Muscle of arm (tissue), 12 donors: ENCODE measurements around the gene KCNMA1. TPM values are rescaled to one million over a fixed set of nuclear protein-coding genes. Genes with fewer than 3 reads are reported as not detected.
"Not testable (repeated sequence)": the region's sequence is repeated elsewhere in the genome, so short reads cannot be mapped to it uniquely, and the experiment has no call there.

ENCODE experiments used
- DNase-seq: peaks from one replicate; pipeline ENCODE4 v3.0.0-alpha.2; 2013
- polyA plus RNA-seq, 12 donors: library from polyadenylated mRNA; unstranded; fragments of 120-200 nt; gene quantifications; one replicate each; pipeline ENCODE4 v1.2.1, GENCODE V29; 2013; ENCODE audit not compliant: insufficient read length in 12 of 12

Gene KCNMA1
- polyA plus RNA-seq, 12 donors = 12.3 to 20.1 (median 16.4) TPM; not detected in 1

DNA sequence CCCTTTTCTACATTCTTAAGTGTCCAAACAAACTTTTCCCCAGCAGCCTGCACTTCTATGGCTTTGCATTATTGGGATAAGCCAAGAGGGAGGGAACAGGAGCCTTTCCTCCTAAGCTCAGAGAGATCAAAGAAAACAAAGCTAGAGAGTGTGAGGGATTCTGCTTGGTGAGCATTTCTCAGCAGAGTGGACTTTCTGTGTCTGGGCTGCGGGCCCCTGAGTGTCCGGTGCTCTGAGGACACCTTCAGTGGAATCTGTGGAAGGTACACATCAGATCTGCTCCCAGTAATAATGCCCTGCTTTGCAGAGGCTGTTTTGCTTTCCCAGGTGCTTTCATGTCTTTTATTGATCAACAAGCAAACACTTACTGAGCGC, 50.2 kb downstream of the KCNMA1 start:
- no peak for DNase-seq

GRCh38 chr10:77586719-77587415, 50.7 kb downstream of the KCNMA1 start:
- no peak for DNase-seq

- no peak for DNase-seq
These were observed 52.7 kb downstream of the KCNMA1 start for GRCh38 chr10:77584938-77585337.

DNA sequence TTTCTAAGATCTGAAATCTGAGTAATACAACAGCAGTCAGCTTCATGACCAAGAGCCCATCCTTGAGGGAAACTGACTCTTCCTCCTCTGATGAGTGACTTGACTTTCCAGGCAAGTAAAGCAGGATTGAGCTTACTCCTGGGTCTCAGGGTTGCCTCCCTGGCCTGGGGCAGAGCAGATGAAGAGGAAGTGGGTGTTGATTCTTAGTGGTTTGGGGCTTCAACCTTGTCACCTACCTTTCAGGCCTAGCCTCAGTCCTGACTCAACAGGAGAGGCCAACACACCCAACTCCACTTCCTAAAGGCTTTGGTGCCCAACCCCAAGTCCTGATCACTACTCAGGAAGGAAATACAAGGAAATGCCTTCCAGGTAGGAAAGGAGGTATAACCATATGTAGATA, 54.1 kb downstream of the KCNMA1 start:
- no peak for DNase-seq

- DNase-seq = no peak
These were observed 54.9 kb downstream of the KCNMA1 start for GRCh38 chr10:77582710-77583115.

DNA sequence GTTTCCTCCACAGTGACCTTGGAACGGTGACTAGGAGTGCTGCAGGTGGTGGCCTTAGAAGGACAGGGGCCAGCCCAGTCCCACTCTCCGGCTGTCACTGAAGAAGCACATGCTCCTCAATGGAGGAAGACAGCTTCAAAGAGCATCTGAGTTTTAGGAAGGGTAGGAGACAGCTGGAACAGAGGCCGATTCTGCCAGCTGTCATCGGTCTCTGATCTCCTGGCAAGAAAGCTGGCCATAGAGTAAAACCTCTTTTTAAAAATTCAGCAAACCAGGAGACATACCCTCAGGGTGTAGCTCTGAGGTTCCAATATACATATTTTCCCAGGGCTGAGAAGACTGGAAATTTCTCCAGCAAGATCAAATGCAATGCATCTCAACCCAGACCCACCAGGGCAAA, 55.9 kb downstream of the KCNMA1 start:
- no peak for DNase-seq

GRCh38 chr10:77580482-77580881, 57.1 kb downstream of the KCNMA1 start:
- no peak for DNase-seq

DNA sequence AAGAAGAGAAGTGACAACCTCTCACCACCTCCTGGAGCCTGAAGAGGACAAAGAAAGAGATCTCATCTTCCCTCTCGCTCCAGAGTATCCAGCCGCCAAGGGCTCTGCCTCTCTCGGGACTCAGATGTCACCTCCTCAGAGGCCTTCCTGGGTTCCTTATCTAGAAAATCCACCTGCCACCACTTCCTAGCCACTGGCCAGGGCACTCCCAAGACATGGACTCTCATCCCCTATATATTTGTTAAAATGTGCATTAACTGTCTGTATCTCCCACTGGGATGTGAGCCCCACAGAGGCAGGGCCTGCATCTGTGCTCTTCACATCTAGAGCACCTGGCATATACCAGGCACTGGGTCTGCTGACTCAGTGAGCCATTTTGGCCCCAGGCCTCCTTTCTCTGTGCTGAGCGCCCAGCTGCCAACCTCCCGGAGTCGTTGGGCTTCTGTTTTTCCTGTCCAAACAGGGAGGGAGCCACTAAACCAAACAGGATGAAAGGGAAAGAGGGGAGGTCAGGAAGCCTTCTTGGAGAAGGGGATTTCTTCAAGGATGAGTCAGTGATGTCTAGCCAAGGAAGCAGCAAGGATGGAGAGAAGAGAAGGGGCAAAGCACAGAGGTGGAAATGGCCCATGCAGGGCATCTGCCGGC, 58.9 kb downstream of the KCNMA1 start:
- no peak for DNase-seq

DNA sequence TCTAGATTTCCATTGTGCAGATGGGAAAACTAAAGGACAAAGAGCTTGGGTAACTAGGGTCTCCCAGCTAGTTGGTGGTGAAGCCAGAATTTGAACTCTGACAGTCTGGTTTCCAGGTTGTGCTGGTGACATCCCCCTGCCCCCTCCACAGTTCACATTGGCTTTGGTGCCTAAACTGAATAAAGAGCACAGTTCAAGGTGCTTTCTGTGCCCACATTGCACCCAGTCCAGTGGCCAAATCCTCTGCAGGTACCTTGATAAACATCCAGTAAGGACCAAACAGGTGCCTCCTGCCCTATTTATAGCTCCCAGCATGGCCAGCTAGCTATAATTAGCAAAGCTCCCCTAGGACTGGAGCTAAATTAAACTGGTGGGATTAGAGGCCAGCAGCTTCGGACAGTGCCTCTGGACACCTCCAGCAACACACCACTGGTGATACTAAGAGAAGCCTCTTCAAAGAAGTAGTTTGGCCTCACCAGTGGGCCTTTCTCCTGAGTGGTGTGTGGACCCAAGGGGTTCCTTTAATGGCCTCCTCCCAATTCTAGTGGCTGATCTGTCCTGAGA, 59.9 kb downstream of the KCNMA1 start:
- DNase-seq = no peak

DNA sequence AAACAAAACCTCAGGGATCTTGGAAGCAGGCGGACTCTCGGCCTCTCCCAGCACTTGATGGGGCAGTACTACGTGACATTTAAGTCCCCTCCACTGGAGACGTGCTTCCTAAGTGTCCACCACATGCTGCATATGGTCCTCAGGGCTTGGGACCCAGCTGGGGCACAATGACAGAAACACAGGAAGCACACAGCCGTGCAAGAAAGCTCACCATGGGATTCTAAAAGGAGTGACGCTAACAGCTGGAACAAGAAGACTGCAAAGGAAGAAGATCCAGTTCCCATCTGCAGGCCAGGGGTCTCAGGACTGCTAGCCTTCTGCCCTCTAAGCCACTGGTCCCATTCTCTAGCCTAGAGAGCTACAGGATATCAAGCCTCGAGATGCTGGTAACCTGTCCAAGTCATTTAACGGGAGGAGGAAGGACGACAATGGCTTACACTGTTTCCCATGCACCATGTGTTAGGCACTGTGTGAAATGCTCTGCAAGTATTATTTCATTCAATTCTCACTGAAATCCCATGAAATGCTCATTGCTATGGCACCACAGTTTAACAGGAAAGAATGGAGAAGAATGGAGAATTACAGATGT, 61.1 kb downstream of the KCNMA1 start:
- no peak for DNase-seq

DNA sequence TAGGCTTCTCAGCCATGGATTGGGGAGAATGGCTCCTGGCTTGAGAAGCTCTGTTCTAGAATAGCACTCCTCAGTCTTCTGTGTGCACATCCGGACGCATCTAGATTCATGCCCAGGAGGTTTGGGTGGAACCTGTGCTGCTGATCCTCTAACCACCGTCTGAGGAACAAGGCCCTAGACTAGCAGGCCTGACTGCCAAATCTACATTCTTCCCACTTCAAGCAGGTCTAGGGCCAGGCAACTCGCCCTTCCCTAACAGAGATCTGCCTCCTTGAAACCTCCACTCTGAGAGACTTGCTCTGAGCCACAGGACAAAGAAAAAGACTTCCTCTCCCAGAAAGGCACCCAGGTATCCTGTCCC, 61.6 kb downstream of the KCNMA1 start:
- no peak for DNase-seq

- DNase-seq = no peak
These were observed 62.2 kb downstream of the KCNMA1 start for GRCh38 chr10:77575271-77576006.

DNA sequence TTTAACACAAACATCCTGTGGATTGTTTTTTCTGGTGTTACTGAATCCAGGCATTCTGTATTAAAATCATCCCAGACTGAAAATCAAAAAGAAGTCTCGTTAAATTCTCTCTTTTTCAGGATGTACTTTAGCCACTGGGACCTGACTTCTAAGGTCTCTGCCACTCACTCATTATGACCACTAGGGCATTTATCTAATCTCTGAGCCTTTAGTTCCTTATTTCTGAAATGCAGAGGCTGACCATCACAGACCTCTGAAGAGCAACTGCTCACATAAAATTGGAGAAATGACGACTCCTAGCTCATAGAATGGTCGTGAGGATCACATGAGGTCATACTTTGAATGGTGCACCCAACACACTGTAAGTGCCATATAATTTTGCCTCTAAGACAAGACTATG, 63.2 kb downstream of the KCNMA1 start:
- no peak for DNase-seq

DNA sequence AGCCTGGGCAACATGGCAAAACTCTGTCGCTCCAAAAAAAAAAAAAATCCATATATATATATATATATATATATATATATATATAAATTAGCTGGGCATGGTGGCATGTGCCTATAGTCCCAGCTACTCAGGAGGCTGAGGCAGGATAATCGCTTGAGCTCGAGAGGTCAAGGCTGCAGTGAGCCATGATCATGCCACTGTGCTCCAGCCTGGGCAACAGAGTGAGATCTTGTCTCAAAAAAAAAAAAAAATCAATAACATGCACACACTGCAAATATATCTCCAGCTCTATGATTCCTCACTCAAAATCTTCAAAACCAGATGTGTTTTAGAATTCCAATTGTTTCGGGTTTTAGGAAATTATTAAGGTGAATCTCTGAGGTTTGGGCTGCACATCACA, 65.1 kb downstream of the KCNMA1 start:
- DNase-seq = not testable (repeated sequence)

DNA sequence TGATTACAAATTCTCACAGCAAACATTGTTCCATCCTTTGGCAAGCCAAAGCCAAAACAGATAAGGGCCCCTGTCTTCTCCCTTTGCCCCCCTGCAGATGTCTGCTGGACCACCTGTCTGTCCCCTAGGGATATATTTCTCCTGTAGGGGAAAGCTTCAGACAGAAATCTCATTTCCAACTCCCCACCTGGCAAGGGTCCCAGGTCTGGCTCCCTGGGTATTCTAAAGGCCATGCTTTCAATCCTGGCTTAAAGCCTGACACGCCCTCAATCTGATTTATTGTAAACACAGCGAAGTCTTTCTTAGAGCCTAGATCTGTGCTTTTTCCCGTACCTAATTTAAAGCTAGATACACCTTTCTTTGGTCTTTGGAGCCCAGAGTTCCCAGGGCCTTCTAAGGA, 66.1 kb downstream of the KCNMA1 start:
- no peak for DNase-seq

- no peak for DNase-seq
These were observed 70.6 kb downstream of the KCNMA1 start for GRCh38 chr10:77566914-77567566.

- peak; percentile 48 for DNase-seq
These were observed 71.4 kb downstream of the KCNMA1 start for GRCh38 chr10:77566236-77566635.

- DNase-seq = no peak
These were observed 72.0 kb downstream of the KCNMA1 start for GRCh38 chr10:77565590-77566023.

DNA sequence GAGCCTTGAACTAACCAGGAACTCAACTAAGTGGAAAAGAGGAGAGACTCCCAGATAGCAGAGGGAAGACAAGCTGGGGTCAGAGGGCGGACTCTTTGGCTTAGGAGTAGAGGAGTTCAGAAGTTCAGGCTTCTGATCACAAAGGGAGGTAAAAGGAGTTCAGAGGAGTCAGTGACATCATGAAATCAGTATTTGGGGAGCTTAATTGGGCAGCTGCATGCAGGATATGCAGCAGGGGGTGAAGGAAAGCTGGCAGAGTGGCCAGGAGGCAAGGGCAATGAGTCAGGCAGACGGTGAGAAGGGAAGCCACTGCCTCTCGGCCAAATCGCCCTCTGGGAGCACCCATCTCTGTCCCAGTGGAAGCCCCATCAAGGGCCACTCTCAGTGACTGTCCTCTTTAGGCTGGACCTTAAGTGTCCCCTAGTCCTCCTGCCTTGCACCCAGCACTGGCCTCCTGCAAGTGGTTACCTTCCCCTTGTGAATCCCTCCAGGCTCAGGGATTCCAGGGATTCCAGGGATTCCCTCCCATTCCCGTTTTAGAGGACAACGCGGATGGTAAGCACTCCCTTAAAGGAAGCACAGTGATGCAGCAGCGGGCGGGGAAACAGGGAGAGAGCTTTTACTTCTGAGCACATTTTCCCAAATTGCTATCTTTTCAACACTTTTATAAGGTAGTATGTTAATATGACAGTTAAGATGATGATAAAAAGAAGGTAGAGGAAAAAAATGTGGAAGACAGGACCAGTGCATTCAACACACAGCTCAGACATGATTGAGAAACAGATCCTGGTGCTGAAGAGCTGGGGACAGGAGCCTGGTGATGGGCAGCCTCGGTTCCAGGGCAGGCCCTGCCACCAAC, 72.6 kb downstream of the KCNMA1 start:
- DNase-seq = no peak

GRCh38 chr10:77563638-77564270, 73.9 kb downstream of the KCNMA1 start:
- no peak for DNase-seq
